Neural cell (in vitro differentiated cells): ENCODE measurements around the gene ELMOD1.

Source experiments
- CTCF ChIP-seq: fragments of 450-650 bp; IDR thresholded peaks from 2 replicates; pipeline ENCODE4 v1.5.1; 2014; ENCODE audit warnings: antibody characterized with exemption, mild to moderate bottlenecking, moderate library complexity; ENCODE audit not compliant: poor library complexity, severe bottlenecking
- EP300 ChIP-seq: fragments of 450-650 bp; conservative IDR thresholded peaks from 2 replicates; pipeline ENCODE4 v1.6.1; 2014; ENCODE audit warnings: antibody characterized with exemption, mild to moderate bottlenecking, moderate library complexity; ENCODE audit not compliant: poor library complexity, severe bottlenecking
- EZH2 ChIP-seq: fragments of 200-600, 300-800 bp; shearing (Covaris generic), sonication (generic); IDR thresholded peaks from 2 replicates; pipeline ENCODE4 v1.6.1; 2014; ENCODE audit warnings: antibody characterized with exemption, low read length, borderline replicate concordance, mild to moderate bottlenecking; ENCODE audit not compliant: insufficient read depth, poor library complexity, severe bottlenecking
- MXI1 ChIP-seq: fragments of 450-650 bp; conservative IDR thresholded peaks from 2 replicates; pipeline ENCODE4 v1.6.1; 2014; ENCODE audit warnings: antibody characterized with exemption, mild to moderate bottlenecking; ENCODE audit not compliant: poor library complexity, severe bottlenecking
- POLR2AphosphoS5 ChIP-seq: IDR thresholded peaks from 2 replicates; pipeline ENCODE4 v1.6.1; 2012
- SMC3 ChIP-seq: fragments of 450-650 bp; conservative IDR thresholded peaks from 2 replicates; pipeline ENCODE4 v1.6.1; 2014; ENCODE audit warnings: antibody characterized with exemption, mild to moderate bottlenecking, moderate library complexity; ENCODE audit not compliant: poor library complexity
- TAF1 ChIP-seq: IDR thresholded peaks from 2 replicates; pipeline ENCODE4 v1.6.1; 2012; ENCODE audit warnings: low read depth

GRCh38 chr11:107577346-107577711 lies 13.6 kb upstream of the ELMOD1 start:
- TF ChIP-seq POLR2AphosphoS5, result no peak
- no peak for TF ChIP-seq CTCF
- no peak for TF ChIP-seq TAF1
- TF ChIP-seq EZH2, result no peak
- TF ChIP-seq MXI1, result no peak
- TF ChIP-seq EP300, result no peak
- TF ChIP-seq SMC3, result no peak
